Measurements from ENCODE around the gene ERP44.
A peak's percentile ranks its signal among the peaks of the same experiment; 100 is the strongest.

Gene ERP44

GRCh38 chr9:100027543-100027942, 71.3 kb downstream of the ERP44 start:
- Histone ChIP-seq H3K27me3 (replicated peaks; ENCODE audit: control insufficient read depth, insufficient read depth, low read length, poor library complexity, severe bottlenecking) (no peaks in the 10 kb centered on the region), H3K27ac (ENCODE audit: insufficient read depth, low read length, poor library complexity, severe bottlenecking) (no peak overlapping the region), H3K4me3 (ENCODE audit: insufficient read depth, low read depth, low read length, poor library complexity, severe bottlenecking) (no peak overlapping the region), H3K4me1 (ENCODE audit: control insufficient read depth, insufficient read depth, low read length, poor library complexity, severe bottlenecking) (no peaks in the 10 kb centered on the region), H3K36me3 (ENCODE audit: control insufficient read depth, insufficient read depth, low read length) (no peaks in the 10 kb centered on the region), H3K9me3 (ENCODE audit: control insufficient read depth, low read length) (no peaks in the 10 kb centered on the region)
- DNase-seq = no peak

- Histone ChIP-seq H3K4me1 (ENCODE audit: control insufficient read depth, insufficient read depth, low read length, poor library complexity, severe bottlenecking) (no peaks in the 10 kb centered on the region), H3K36me3 (ENCODE audit: control insufficient read depth, insufficient read depth, low read length) (peaks cover 39% of the 10 kb centered on the region), H3K27ac (ENCODE audit: insufficient read depth, low read length, poor library complexity, severe bottlenecking) (no peak overlapping the region), H3K4me3 (ENCODE audit: insufficient read depth, low read depth, low read length, poor library complexity, severe bottlenecking) (no peak overlapping the region), H3K27me3 (replicated peaks; ENCODE audit: control insufficient read depth, insufficient read depth, low read length, poor library complexity, severe bottlenecking) (no peaks in the 10 kb centered on the region), H3K9me3 (ENCODE audit: control insufficient read depth, low read length) (no peaks in the 10 kb centered on the region)
- DNase-seq = no peak
Measured at GRCh38 chr9:100021931-100022330, 76.9 kb downstream of the ERP44 start.

- no peak overlapping the region for H3K4me3 ChIP-seq (ENCODE audit: insufficient read depth, low read depth, low read length, poor library complexity, severe bottlenecking)
- no peak for DNase-seq
- peaks cover 52% of the 10 kb centered on the region for H3K36me3 ChIP-seq (ENCODE audit: control insufficient read depth, insufficient read depth, low read length)
- H3K27ac ChIP-seq (ENCODE audit: insufficient read depth, low read length, poor library complexity, severe bottlenecking) = no peak overlapping the region
- no peaks in the 10 kb centered on the region for H3K4me1 ChIP-seq (ENCODE audit: control insufficient read depth, insufficient read depth, low read length, poor library complexity, severe bottlenecking)
- H3K27me3 ChIP-seq (replicated peaks; ENCODE audit: control insufficient read depth, insufficient read depth, low read length, poor library complexity, severe bottlenecking) = no peaks in the 10 kb centered on the region
- H3K9me3 ChIP-seq (ENCODE audit: control insufficient read depth, low read length) = no peaks in the 10 kb centered on the region
Measured at GRCh38 chr9:100020121-100020795, 78.5 kb downstream of the ERP44 start.

GRCh38 chr9:100019541-100019940, 79.3 kb downstream of the ERP44 start:
- Histone ChIP-seq H3K4me3 (ENCODE audit: insufficient read depth, low read depth, low read length, poor library complexity, severe bottlenecking) (no peak overlapping the region), H3K27ac (ENCODE audit: insufficient read depth, low read length, poor library complexity, severe bottlenecking) (no peak overlapping the region), H3K4me1 (ENCODE audit: control insufficient read depth, insufficient read depth, low read length, poor library complexity, severe bottlenecking) (no peaks in the 10 kb centered on the region), H3K9me3 (ENCODE audit: control insufficient read depth, low read length) (no peaks in the 10 kb centered on the region), H3K27me3 (replicated peaks; ENCODE audit: control insufficient read depth, insufficient read depth, low read length, poor library complexity, severe bottlenecking) (no peaks in the 10 kb centered on the region), H3K36me3 (ENCODE audit: control insufficient read depth, insufficient read depth, low read length) (peaks cover 53% of the 10 kb centered on the region)
- DNase-seq = no peak

GRCh38 chr9:100014846-100015245, 84.0 kb downstream of the ERP44 start:
- Histone ChIP-seq H3K36me3 (ENCODE audit: control insufficient read depth, insufficient read depth, low read length) (peaks cover 50% of the 10 kb centered on the region), H3K9me3 (ENCODE audit: control insufficient read depth, low read length) (no peaks in the 10 kb centered on the region), H3K27ac (ENCODE audit: insufficient read depth, low read length, poor library complexity, severe bottlenecking) (no peak overlapping the region), H3K4me1 (ENCODE audit: control insufficient read depth, insufficient read depth, low read length, poor library complexity, severe bottlenecking) (no peaks in the 10 kb centered on the region), H3K4me3 (ENCODE audit: insufficient read depth, low read depth, low read length, poor library complexity, severe bottlenecking) (no peak overlapping the region), H3K27me3 (replicated peaks; ENCODE audit: control insufficient read depth, insufficient read depth, low read length, poor library complexity, severe bottlenecking) (no peaks in the 10 kb centered on the region)
- no peak for DNase-seq

GRCh38 chr9:100013573-100013972, 85.2 kb downstream of the ERP44 start:
- H3K9me3 ChIP-seq (ENCODE audit: control insufficient read depth, low read length) = no peaks in the 10 kb centered on the region
- no peaks in the 10 kb centered on the region for H3K4me1 ChIP-seq (ENCODE audit: control insufficient read depth, insufficient read depth, low read length, poor library complexity, severe bottlenecking)
- H3K36me3 ChIP-seq (ENCODE audit: control insufficient read depth, insufficient read depth, low read length) = peaks cover 40% of the 10 kb centered on the region
- no peak for DNase-seq
- no peak overlapping the region for H3K27ac ChIP-seq (ENCODE audit: insufficient read depth, low read length, poor library complexity, severe bottlenecking)
- no peaks in the 10 kb centered on the region for H3K27me3 ChIP-seq (replicated peaks; ENCODE audit: control insufficient read depth, insufficient read depth, low read length, poor library complexity, severe bottlenecking)
- H3K4me3 ChIP-seq (ENCODE audit: insufficient read depth, low read depth, low read length, poor library complexity, severe bottlenecking) = no peak overlapping the region

GRCh38 chr9:100012279-100012678, 86.5 kb downstream of the ERP44 start:
- no peak overlapping the region for H3K27ac ChIP-seq (ENCODE audit: insufficient read depth, low read length, poor library complexity, severe bottlenecking)
- H3K9me3 ChIP-seq (ENCODE audit: control insufficient read depth, low read length) = no peaks in the 10 kb centered on the region
- H3K4me3 ChIP-seq (ENCODE audit: insufficient read depth, low read depth, low read length, poor library complexity, severe bottlenecking) = no peak overlapping the region
- peaks cover 29% of the 10 kb centered on the region for H3K36me3 ChIP-seq (ENCODE audit: control insufficient read depth, insufficient read depth, low read length)
- no peaks in the 10 kb centered on the region for H3K27me3 ChIP-seq (replicated peaks; ENCODE audit: control insufficient read depth, insufficient read depth, low read length, poor library complexity, severe bottlenecking)
- H3K4me1 ChIP-seq (ENCODE audit: control insufficient read depth, insufficient read depth, low read length, poor library complexity, severe bottlenecking) = no peaks in the 10 kb centered on the region
- DNase-seq = no peak

GRCh38 chr9:100011062-100011681, 87.6 kb downstream of the ERP44 start:
- Histone ChIP-seq H3K4me3 (ENCODE audit: insufficient read depth, low read depth, low read length, poor library complexity, severe bottlenecking) (no peak overlapping the region), H3K36me3 (ENCODE audit: control insufficient read depth, insufficient read depth, low read length) (peaks cover 28% of the 10 kb centered on the region), H3K4me1 (ENCODE audit: control insufficient read depth, insufficient read depth, low read length, poor library complexity, severe bottlenecking) (no peaks in the 10 kb centered on the region), H3K27ac (ENCODE audit: insufficient read depth, low read length, poor library complexity, severe bottlenecking) (no peak overlapping the region), H3K9me3 (ENCODE audit: control insufficient read depth, low read length) (no peaks in the 10 kb centered on the region), H3K27me3 (replicated peaks; ENCODE audit: control insufficient read depth, insufficient read depth, low read length, poor library complexity, severe bottlenecking) (no peaks in the 10 kb centered on the region)
- DNase-seq = peak in 1 of 3 donors; percentile 9

GRCh38 chr9:99999797-100000196, 99.0 kb downstream of the ERP44 start:
- no peak overlapping the region for H3K4me3 ChIP-seq (ENCODE audit: insufficient read depth, low read depth, low read length, poor library complexity, severe bottlenecking)
- no peaks in the 10 kb centered on the region for H3K27me3 ChIP-seq (replicated peaks; ENCODE audit: control insufficient read depth, insufficient read depth, low read length, poor library complexity, severe bottlenecking)
- peaks cover 8% of the 10 kb centered on the region for H3K36me3 ChIP-seq (ENCODE audit: control insufficient read depth, insufficient read depth, low read length)
- no peaks in the 10 kb centered on the region for H3K4me1 ChIP-seq (ENCODE audit: control insufficient read depth, insufficient read depth, low read length, poor library complexity, severe bottlenecking)
- DNase-seq = no peak
- no peaks in the 10 kb centered on the region for H3K9me3 ChIP-seq (ENCODE audit: control insufficient read depth, low read length)
- no peak overlapping the region for H3K27ac ChIP-seq (ENCODE audit: insufficient read depth, low read length, poor library complexity, severe bottlenecking)

GRCh38 chr9:99998866-99999265, 99.9 kb downstream of the ERP44 start:
- Histone ChIP-seq H3K36me3 (ENCODE audit: control insufficient read depth, insufficient read depth, low read length) (peaks cover 8% of the 10 kb centered on the region), H3K27ac (ENCODE audit: insufficient read depth, low read length, poor library complexity, severe bottlenecking) (no peak overlapping the region), H3K4me1 (ENCODE audit: control insufficient read depth, insufficient read depth, low read length, poor library complexity, severe bottlenecking) (no peaks in the 10 kb centered on the region)

More at GRCh38 chr9:99998866-99999265, 99.9 kb downstream of the ERP44 start:
- Histone ChIP-seq H3K27me3 (replicated peaks; ENCODE audit: control insufficient read depth, insufficient read depth, low read length, poor library complexity, severe bottlenecking) (no peaks in the 10 kb centered on the region), H3K4me3 (ENCODE audit: insufficient read depth, low read depth, low read length, poor library complexity, severe bottlenecking) (no peak overlapping the region), H3K9me3 (ENCODE audit: control insufficient read depth, low read length) (peaks cover 4% of the 10 kb centered on the region)
- DNase-seq = no peak

Measured in effector memory CD4-positive, alpha-beta T cell (primary cell).